Esophagus muscularis mucosa (tissue), 4 donors: ENCODE data around the gene INCENP. TPM values are rescaled to one million over a fixed set of nuclear protein-coding genes. Genes with fewer than 3 reads are reported as not detected.
"Not testable (repeated sequence)": the region's sequence is repeated elsewhere in the genome, so short reads cannot be mapped to it uniquely, and the experiment has no call there.

ENCODE experiments used
- DNase-seq: peaks from one replicate; pipeline ENCODE4 v3.0.0-alpha.2; 2017; ENCODE audit errors: extremely low spot score
- H3K27ac ChIP-seq, 4 donors: fragments of 200-600 bp; sonication (generic); replicated peaks in 1 of 4; 1 replicate in 3 of 4; 2 replicates in 1 of 4; pipeline ENCODE4 v1.5.1; 2016 to 2019; ENCODE audit warnings: mild to moderate bottlenecking in 1 of 4
- H3K27me3 ChIP-seq, 4 donors: fragments of 200-600 bp; sonication (generic); one replicate each; pipeline versions ENCODE4 v1.5.1 to v1.6.0; 2016 to 2019
- H3K36me3 ChIP-seq, 4 donors: fragments of 200-600 bp; sonication (generic); one replicate each; pipeline ENCODE4 v1.5.1; 2016 to 2019
- H3K4me1 ChIP-seq, 4 donors: fragments of 200-600 bp; sonication (generic); one replicate each; pipeline ENCODE4 v1.5.1; 2016 to 2019
- H3K4me3 ChIP-seq, 4 donors: fragments of 200-600 bp; sonication (generic); 1 replicate in 2 of 4; 2 replicates in 2 of 4; pipeline ENCODE4 v1.5.1; 2016 to 2019; ENCODE audit warnings: mild to moderate bottlenecking in 4 of 4, moderate library complexity in 1 of 4
- H3K9me3 ChIP-seq, 4 donors: fragments of 200-600 bp; sonication (generic); 1 replicate in 3 of 4; 2 replicates in 1 of 4; pipeline ENCODE4 v1.5.1; 2016 to 2019
- CTCF ChIP-seq, 3 experiments: fragments of 200-600 bp in 2 of 3; fragments of 450-650 bp in 1 of 3; sonication (generic) in 2 of 3; IDR thresholded peaks; one replicate each; pipeline ENCODE4 v1.5.1; 2017 to 2019; ENCODE audit warnings: antibody characterized with exemption in 3 of 3, mild to moderate bottlenecking in 2 of 3, moderate library complexity in 1 of 3
- EP300 ChIP-seq: sonication (generic); formaldehyde crosslinking; IDR thresholded peaks from one replicate; pipeline ENCODE4 v1.6.1; 2017; ENCODE audit warnings: antibody characterized with exemption
- POLR2A ChIP-seq: fragments of 450-650 bp; IDR thresholded peaks from one replicate; pipeline ENCODE4 v1.6.1; 2017; ENCODE audit warnings: antibody characterized with exemption, moderate library complexity, mild to moderate bottlenecking, low read depth
- POLR2AphosphoS5 ChIP-seq, 2 donors: sonication (generic); formaldehyde crosslinking; IDR thresholded peaks; one replicate each; pipeline ENCODE4 v1.6.1; 2017; ENCODE audit warnings: antibody characterized with exemption in 2 of 2
- WGBS: methylation state at CpG from one replicate; pipeline ENCODE4 v1.1.5; 2018; 5-methylcytosine and 5-hydroxymethylcytosine counted together
- intact Hi-C: fragments of 100-400 bp; cut with DNase I; formaldehyde crosslinking; loops from one replicate; pipeline ENCODE4 v1.15.1; 2023
- total RNA-seq, 4 donors: library from RNA; depleted of rRNA; stranded (reverse); fragments of >200 nt; gene quantifications; one replicate each; pipeline versions ENCODE4 v1.1.0 to v1.2.1, GENCODE V29; 2016

The INCENP gene
- total RNA-seq, 4 donors from 2014 or later, result 13.8 to 20.3 (median 16.0) TPM

- TF ChIP-seq CTCF (IDR thresholded peaks at IDR 0.05) (no peak), POLR2AphosphoS5 (IDR thresholded peaks at IDR 0.05) (no peak), POLR2A (no peak), EP300 (no peak)
- H3K4me3 ChIP-seq, result no peak overlapping the region
- peaks cover 0 to 58% (median 2%) of the 10 kb centered on the region in 4 donors for H3K27me3 ChIP-seq
- H3K27ac ChIP-seq, result no peak overlapping the region
- H3K4me1 ChIP-seq, result no peaks in the 10 kb centered on the region
- no peaks in the 10 kb centered on the region for H3K9me3 ChIP-seq
- no peak for DNase-seq
- WGBS, result 69% methylated on average over 4 of the region's 4 CpGs
- no peaks in the 10 kb centered on the region for H3K36me3 ChIP-seq
- intact Hi-C loops, result no loop called here
These were observed 70.1 kb downstream of the INCENP start for GRCh38 chr11:62193952-62194351.

DNA sequence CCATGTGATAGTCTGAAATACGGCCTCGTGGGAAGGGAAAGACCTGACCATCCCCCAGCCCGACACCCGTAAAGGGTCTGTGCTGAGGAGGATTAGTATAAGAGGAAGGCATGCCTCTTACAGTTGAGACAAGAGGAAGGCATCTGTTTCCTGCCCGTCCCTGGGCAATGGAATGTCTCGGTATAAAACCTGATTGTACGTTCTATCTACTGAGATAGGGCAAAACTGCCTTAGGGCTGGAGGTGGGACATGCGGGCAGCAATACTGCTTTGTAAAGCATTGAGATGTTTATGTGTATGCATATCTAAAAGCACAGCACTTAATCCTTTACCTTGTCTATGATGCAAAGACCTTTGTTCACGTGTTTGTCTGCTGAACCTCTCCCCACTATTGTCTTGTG lies 71.2 kb downstream of the INCENP start:
- DNase-seq, H3K4me1 ChIP-seq, H3K9me3 ChIP-seq, H3K36me3 ChIP-seq, intact Hi-C loops, H3K27ac ChIP-seq, H3K4me3 ChIP-seq: not testable (repeated sequence)
- 50% methylated on average over 1 of the region's 9 CpGs for WGBS
- H3K27me3 ChIP-seq, result peaks cover 0 to 51% (median under 1%) of the 10 kb centered on the region in 4 donors

DNA sequence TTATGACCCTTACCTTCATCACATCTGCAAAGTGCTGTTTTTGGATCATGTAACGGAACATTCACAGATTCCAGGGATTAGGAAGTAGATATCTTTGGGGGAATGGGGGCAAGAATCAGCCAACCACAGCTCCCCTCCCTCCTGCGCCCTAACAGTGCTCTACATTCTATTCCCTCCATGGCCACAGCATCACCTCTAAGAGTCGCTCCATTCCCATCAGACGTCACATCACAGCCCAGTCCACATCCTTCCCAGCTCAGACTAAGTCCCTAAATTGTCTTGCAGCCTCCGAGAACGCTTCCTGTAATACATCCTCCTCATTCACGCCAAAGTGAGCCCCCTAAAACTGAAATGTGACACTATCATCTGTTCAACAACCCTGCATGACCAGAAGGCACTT lies 72.1 kb downstream of the INCENP start:
- Histone ChIP-seq H3K27ac (no peak overlapping the region), H3K4me3 (no peak overlapping the region), H3K4me1 (no peaks in the 10 kb centered on the region), H3K36me3 (no peaks in the 10 kb centered on the region), H3K9me3 (no peaks in the 10 kb centered on the region), H3K27me3 (peaks cover 0 to 44% (median 0%) of the 10 kb centered on the region in 4 donors)
- no peak for TF ChIP-seq POLR2AphosphoS5 (IDR thresholded peaks at IDR 0.05)
- no peak for TF ChIP-seq CTCF (IDR thresholded peaks at IDR 0.05)
- no peak for TF ChIP-seq POLR2A
- TF ChIP-seq EP300, result no peak
- no peak for DNase-seq
- intact Hi-C loops, result no loop called here
- WGBS, result 71% methylated on average over 7 of the region's 7 CpGs

- 57% methylated on average over 2 of the region's 2 CpGs for WGBS
These were observed 73.6 kb downstream of the INCENP start for GRCh38 chr11:62197400-62197799.

GRCh38 chr11:62201376-62201775 lies 77.6 kb downstream of the INCENP start:
- no peak for DNase-seq
- Histone ChIP-seq H3K9me3 (no peaks in the 10 kb centered on the region), H3K4me1 (no peaks in the 10 kb centered on the region), H3K36me3 (no peaks in the 10 kb centered on the region), H3K27ac (no peak overlapping the region), H3K27me3 (peaks cover 0 to 11% (median 0%) of the 10 kb centered on the region in 4 donors), H3K4me3 (no peak overlapping the region)
- 76% methylated on average over 2 of the region's 2 CpGs for WGBS
- TF ChIP-seq POLR2A (no peak), POLR2AphosphoS5 (IDR thresholded peaks at IDR 0.05) (no peak), EP300 (no peak), CTCF (IDR thresholded peaks at IDR 0.05) (no peak)
- intact Hi-C loops, result no loop called here

More at GRCh38 chr11:62197400-62197799, 73.6 kb downstream of the INCENP start:
- H3K4me3 ChIP-seq, DNase-seq, H3K27ac ChIP-seq, H3K36me3 ChIP-seq, intact Hi-C loops, H3K9me3 ChIP-seq, H3K4me1 ChIP-seq: not testable (repeated sequence)
- peaks cover 0 to 38% (median 0%) of the 10 kb centered on the region in 4 donors for H3K27me3 ChIP-seq

Other genes with a start within 250 kb of the INCENP start
- 100 to 1,000 TPM in 1 of 4 donors, 10 to 100 TPM in 3; 42.4 to 103 (median 57.8) TPM for gene FADS3, start 232.5 kb upstream of the INCENP start, total RNA-seq
- 10 to 100 TPM; 14.0 to 31.5 (median 14.2) TPM for gene RAB3IL1, start 206.4 kb upstream of the INCENP start, total RNA-seq
- gene BEST1, start 173.7 kb upstream of the INCENP start, total RNA-seq, result 1 to 10 TPM; 2.2 to 5.0 (median 4.3) TPM
- gene FTH1, start 156.4 kb upstream of the INCENP start, total RNA-seq, result 1,000 to 10,000 TPM; 1,795 to 3,027 (median 2,719) TPM
- gene SCGB1D1, start 66.2 kb downstream of the INCENP start, total RNA-seq, result not detected
- not detected for gene SCGB2A1, start 84.7 kb downstream of the INCENP start, total RNA-seq
- gene SCGB1D2, start 118.2 kb downstream of the INCENP start, total RNA-seq, result not detected
- gene SCGB2A2, start 146.1 kb downstream of the INCENP start, total RNA-seq, result not detected
- gene SCGB1D4, start 175.1 kb downstream of the INCENP start, total RNA-seq, result not detected
- gene ASRGL1, start 213.4 kb downstream of the INCENP start, total RNA-seq, result 10 to 100 TPM in 1 of 4 donors, 1 to 10 TPM in 3; 2.1 to 11.6 (median 6.7) TPM